GM19193 (cell line): ENCODE results near the gene CADM2.

Experiments used
- POLR2A ChIP-seq: IDR thresholded peaks from 4 replicates; pipeline ENCODE4 v1.6.1; 2011; ENCODE audit not compliant: insufficient read depth, insufficient read length; ENCODE audit errors: extremely low read depth

Gene CADM2

DNA sequence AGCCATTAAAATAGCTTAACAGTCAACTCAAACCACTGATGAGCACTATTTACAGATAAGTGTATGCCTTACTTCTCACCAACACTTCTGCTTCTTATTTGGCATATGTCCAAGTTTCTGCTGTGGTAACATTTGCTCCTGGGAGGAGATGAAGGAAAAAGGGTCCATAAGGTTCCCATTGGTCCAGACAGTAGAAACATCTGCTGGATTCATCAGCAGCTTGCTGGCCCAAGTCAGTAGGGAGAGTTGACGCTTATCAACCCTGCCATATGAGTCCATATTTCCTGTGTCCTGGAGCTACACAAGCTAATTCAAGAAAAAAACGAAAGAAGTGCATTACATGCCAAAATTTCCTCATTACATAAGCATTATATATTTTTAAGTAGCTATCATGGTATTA is 824.5 kb downstream of the CADM2 start:
- no peak for TF ChIP-seq POLR2A

DNA sequence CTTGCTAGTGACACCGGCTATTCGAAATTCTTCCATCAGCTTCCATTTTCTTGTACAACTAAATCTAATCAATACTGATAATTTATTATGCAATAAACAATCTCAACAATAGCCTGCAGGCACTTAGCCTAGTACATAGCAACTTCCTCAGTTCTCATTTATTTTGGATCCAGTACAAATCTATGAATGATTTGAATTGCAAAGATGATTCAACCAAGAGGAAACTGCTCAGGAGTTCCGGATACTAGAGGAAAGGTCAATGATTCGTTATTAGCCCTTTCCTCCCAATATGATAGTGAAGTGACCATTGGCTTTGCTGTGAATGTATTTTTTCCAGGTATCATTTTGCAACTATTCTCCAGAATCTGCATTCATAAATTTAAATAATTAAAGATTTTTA is 827.0 kb downstream of the CADM2 start:
- TF ChIP-seq POLR2A: no peak

DNA sequence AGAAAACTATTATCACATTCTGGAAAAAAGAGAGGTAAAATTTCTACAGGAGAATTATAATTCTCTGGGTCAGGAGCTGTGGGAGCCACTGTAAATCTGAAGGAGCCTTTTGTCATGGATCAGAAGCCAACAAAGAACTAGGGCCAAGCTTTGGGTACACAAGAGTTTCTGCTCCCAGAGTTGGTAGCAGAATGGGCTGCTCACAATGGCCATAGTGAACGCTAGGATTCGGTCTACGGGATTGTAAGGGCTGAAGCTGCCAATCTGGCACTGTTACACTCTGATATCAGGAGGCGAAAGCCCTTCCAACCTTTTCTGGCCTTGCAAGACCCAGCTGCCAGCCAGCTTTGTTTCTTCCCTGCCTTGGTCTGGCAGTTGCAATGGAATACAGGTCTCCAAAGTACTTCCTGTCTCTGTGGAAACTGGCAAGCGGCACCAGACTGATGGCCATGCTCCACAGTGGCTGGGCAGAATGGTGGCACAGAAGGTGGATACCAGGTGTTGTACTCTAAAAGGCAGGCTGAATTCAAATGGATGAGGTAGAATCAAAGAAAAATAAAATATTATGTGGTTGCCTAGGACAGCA is 831.7 kb downstream of the CADM2 start:
- no peak for TF ChIP-seq POLR2A

DNA sequence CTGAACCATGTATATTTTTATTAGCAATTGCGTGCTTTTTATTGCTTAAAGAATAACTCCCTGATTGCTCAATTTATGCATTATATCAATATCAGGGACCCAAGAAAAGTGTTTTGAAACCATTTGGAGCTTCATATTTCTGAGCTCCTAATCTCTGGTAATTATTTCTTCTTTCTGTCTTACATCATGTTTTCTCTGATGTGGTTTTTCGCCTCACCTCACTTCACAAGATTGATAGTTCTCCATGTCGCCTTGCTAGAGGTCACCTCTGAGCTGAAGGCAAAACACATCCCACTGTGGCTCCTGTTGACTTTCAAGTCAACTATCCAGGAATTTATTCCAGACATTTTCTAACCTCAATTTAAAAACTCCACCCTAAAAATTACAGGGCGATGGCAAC is 837.4 kb downstream of the CADM2 start:
- no peak for TF ChIP-seq POLR2A

DNA sequence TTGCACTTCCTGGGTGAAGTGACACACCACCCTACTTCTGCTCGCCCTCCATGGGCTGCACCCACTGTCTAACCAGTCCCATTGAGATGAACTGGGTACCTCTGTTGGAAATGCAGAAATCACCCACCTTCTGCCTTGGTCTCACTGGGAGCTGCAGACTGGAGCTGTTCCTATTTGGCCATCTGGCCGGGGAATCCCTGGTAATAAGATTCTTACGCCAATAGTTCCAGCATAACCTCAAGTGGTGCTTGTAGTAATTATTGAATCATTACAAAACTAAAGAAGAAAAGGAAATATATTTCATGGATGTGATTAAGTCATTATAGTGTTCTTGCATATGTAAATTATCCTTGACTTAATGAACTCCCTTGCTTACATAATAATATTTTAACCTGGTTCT is 841.9 kb downstream of the CADM2 start:
- no peak for TF ChIP-seq POLR2A

DNA sequence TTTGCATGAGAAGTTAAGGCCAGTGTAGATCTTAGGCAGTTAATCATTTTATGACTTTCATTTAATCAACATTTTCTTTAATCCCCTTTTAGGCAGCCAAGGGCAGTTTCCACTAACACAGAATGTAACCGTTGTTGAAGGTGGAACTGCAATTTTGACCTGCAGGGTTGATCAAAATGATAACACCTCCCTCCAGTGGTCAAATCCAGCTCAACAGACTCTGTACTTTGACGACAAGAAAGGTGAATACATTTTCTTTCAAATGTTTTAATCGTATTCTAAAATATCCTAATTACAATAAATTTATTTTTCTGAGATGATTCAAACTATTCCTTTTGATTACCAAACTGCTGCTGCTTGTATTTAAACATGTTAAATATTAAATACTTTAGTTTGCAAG is 843.2 kb downstream of the CADM2 start:
- TF ChIP-seq POLR2A: no peak

DNA sequence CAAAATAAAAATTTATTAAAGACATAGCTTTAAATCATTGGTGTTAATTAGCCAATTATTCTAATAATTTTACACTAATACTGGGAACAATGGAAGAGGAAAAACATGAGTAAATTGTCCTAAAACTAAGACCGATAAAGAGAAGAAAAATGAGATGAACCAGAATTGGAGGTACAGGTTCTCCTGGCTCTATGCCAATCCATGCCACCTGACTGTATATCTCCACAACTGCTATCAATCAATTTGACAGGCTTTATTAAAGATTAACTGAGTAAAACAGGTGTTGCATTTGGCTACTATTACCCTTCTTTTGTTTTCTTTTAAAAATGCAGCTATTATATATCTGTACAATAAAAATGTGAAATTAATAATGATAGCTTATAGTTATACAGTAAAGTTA is 850.0 kb downstream of the CADM2 start:
- no peak for TF ChIP-seq POLR2A

DNA sequence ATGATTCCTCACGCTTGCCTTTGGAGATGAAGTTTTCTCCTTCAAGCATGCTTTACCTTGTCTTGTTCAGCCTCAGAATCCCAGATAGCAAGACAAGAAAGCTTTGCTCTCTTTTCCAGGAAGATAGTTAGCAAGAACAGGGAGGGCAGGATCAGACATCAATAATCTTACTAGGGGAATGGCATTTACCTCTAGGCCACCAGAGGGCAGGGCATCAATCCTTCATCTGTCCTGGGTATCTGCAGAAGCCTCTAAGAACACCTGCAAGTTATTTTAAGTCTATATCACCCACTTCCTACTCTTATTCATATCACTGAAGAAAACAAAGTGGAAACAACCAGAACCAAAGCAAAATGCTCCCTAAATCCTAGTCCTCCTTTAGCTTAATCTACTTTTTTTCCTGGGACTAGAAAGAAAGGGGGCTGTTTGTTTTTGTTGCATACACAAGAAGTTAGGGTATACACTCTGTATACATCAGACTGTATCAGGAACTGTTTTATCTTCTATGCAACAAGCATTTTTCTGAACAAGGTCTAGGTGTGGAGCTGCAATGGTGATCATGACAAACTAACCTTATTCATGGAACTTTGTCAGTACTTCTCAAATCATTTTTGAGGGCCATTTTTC is 862.5 kb downstream of the CADM2 start:
- TF ChIP-seq POLR2A: no peak

DNA sequence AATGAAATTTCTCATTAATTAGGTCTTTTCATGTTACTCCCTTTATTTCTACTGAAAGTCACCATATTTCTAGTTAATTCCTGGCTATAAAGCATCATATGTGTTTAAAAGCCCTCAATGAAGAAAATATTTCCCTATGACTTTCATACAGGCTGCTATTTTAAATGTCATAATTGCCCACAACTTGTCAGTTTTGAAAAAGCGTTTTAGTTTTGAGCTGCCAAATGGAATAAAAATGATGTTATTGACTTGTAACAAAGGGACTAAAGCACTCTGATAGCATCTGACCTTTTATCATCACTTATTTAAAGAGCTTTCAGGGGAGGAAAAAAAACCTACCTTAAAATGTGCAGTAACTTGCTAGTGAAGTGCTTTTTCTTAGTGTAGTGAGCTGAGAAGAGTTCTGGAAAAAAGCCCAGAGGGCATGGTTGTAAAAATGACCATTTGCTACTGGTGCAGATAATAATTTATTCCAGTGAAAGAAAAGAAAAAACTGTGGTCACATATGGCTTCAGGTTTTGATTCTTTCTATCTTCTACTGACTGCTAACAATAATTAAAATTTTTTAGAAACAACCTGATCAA is 877.2 kb downstream of the CADM2 start:
- no peak for TF ChIP-seq POLR2A

DNA sequence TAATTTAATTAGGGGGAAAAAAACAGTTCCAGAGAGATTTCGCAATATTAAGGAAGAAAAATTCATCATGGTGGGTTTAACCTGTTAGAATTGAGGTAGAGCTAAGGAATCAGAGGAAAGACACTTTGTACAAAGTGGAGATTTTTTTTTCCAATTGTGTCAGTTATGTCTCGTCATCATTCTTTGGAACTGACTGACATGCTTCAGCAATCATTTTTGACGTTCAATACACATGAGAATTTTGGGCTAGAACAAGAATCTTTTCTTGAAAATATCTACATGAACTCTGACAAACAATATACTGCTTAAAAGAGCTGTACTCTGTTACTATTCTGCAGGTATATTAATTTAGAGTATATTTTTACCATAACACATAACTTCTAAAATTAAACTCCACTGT is 878.6 kb downstream of the CADM2 start:
- TF ChIP-seq POLR2A: no peak

DNA sequence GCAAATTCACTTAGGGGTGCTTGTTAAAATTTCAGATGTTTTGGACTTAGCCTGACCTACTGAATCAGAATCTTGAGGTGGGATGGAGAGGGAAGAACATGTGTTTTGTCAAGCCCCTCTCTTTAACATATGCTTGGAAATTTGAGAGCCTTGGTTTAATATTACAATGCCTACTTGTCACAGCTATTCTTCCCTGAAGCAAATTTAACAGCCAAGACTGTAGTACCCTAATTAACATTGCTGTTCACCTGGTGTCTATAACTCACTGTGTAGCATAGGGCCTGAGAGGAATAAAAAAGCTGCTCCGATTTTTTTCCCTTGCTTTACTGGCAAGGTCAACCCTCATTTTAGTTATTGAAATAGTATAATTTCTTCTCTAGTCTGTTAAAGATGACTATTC is 880.1 kb downstream of the CADM2 start:
- no peak for TF ChIP-seq POLR2A

DNA sequence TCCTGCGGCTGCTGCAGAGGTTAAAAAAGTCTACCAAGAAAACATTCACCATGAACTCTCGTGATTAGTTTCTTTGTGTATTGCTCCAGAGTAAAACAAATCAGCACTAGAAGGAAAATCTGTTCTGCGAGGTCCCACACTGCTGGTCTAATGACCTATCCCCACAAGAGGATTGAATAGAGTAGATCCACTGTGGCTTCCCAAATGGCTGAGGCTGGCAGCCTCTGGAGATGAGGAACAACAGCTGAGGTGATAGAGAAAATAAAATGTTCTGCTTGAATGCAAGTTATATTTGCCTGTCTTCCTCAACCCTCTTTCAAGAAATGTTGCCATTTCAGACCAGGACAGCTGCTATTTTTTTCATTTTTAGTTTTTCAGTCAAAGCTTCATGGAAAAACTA is 883.3 kb downstream of the CADM2 start:
- TF ChIP-seq POLR2A: no peak

DNA sequence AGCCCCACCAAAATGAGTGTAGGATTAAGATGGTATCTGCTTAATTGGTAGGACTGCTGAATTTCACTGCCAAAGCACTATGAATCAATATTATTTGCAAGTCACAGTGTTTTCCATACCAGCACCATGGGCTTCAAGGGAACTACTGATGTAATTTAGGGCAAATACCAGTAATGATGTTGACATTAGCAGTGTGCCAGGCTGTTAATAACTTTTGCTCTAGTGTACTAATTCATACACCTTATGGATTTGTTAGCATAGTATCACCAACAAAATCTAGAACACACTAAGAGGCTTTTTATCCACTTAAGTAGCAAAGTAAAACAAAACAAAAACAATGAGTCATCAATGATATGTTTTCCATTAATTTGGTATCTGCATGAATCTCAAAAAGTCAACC is 888.2 kb downstream of the CADM2 start:
- TF ChIP-seq POLR2A: no peak

DNA sequence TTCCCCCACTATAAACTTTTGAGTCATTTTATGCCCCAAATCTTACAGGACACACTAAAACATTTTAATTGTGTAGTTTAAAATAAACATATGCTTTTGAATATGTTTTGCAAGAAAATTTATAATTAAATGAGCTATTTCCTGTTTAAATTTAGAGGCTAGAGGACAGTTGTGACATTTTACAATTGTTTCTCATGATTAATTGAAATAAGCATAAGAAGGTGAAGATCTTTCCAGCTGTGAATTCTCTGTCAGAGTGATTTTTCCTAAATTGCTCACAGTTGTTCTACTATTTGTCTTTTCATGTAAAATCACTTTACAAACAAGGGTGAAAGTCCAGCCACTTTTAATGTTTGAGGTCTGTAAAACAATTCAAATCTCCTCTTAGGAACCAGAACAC is 892.3 kb downstream of the CADM2 start:
- TF ChIP-seq POLR2A: no peak

DNA sequence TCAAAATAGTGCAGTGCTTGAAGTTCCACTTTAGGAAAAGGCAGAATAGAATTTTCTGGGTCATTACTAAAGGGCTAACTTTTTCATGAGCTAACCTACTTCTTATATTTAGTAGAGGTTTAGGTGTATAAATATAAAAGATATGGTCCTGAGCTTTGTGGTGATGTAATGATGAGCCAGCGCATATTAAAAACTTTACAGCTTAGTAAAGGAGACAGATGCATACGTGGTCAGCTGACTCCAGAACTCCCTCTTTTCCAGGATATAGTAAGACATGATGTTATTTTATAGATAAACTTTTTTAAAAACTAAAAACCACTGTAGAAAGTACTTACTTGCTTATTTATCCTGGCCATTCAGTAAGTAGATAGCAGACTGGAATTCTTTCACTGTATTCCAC is 895.0 kb downstream of the CADM2 start:
- TF ChIP-seq POLR2A: no peak

DNA sequence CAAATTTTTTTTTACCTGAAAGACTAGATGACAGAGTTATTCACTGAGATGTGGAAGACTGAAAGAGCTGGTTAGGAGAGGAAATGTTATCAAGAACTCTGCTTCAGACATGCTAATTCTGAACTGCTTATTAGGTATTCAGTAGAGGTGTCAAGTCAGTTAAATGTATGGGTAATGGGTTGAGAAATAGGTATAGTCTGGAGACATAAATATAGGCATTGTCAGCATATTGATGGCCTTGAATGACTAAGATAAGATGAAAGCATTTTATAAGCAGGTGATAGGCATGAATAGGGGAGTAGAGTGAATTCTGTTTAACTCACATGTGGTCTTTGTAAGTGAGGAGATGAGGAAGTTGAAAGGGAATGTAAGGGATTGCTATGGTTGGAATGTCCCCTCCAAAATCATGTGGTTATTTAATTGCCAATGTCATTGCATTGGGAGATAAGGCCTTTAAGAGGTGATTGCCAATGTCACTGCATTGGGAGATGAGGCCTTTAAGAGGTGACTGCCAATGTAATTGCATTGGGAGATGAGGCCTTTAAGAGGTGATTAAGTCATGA is 904.2 kb downstream of the CADM2 start:
- TF ChIP-seq POLR2A: no peak
